ENCODE data around the gene SZT2. TPM values are rescaled to one million over a fixed set of nuclear protein-coding genes. Genes with fewer than 3 reads are reported as not detected.

SZT2 gene
- total and polyA plus RNA-seq, 2 donors, result 8.8 to 19.9 TPM

DNA sequence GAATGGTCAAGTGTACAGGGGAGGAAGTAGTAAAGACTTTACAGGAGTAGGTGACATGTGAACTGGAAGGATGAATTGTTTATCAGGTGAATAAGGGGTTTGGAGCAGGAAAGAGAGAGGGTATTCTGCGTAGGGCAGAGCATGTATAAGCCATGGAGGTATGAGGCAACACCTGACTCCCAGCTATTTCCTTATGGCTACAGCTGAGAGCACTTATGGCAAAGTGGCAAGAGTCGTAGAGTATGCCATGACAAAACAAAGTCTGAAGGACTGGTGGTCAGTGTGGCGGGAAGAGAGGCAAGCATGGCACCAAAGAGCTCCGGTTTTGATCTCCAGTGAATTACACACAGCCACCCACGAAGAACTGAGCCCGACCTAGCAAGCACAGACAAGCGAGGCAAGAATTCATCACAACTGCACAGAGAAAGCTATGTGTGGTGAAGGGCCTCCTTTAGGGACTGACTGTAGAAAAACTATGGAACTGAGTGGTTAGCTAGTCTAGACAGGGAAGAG, 12.9 kb upstream of the SZT2 start:
- Histone ChIP-seq H3K4me1 (ENCODE audit: control insufficient read depth in 2 of 2, insufficient read depth in 2 of 2, low read length in 2 of 2) (peaks cover 0 to 3% of the 10 kb centered on the region in 2 donors), H3K4me3 (ENCODE audit: low read length in 2 of 2) (no peak overlapping the region), H3K9me3 (ENCODE audit: control insufficient read depth in 2 of 2, insufficient read depth in 1 of 2, low read length in 1 of 2) (no peaks in the 10 kb centered on the region), H3K36me3 (ENCODE audit: control insufficient read depth in 2 of 2, insufficient read depth in 2 of 2, low read length in 1 of 2) (peaks cover 3 to 4% of the 10 kb centered on the region in 2 donors), H3K27me3 (ENCODE audit: control insufficient read depth in 2 of 2, insufficient read depth in 1 of 2, low read length in 1 of 2) (no peaks in the 10 kb centered on the region), H3K27ac (ENCODE audit: low read depth in 1 of 2, low read length in 1 of 2) (no peak overlapping the region)
- DNase-seq (ENCODE audit: low read depth in 6 of 9, low spot score in 9 of 9), result no peak
- 91% methylated on average over 7 of the region's 7 CpGs for WGBS

DNA sequence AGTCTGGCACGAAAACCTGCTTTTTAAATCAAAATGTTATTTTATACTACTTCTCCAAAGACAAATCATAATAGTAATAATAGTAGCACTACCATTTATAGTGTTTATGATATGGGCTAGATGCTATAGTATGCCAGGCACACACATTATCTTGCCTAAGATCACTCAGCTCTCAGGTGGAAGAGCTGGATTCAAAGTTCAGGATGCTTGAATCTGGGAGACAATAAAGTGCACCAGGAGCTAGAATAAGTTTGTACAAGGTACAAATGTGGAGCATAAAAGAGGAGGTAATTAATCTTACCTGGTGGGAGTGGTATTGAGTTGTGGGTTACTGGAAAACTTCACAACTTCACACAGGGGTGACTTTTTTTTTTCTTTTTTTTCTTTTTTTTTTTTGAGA, 11.9 kb upstream of the SZT2 start:
- H3K27me3 ChIP-seq (ENCODE audit: control insufficient read depth in 2 of 2, insufficient read depth in 1 of 2, low read length in 1 of 2), result no peaks in the 10 kb centered on the region
- H3K9me3 ChIP-seq (ENCODE audit: control insufficient read depth in 2 of 2, insufficient read depth in 1 of 2, low read length in 1 of 2), result no peaks in the 10 kb centered on the region
- 98% methylated on average over 1 of the region's 1 CpG for WGBS
- H3K36me3 ChIP-seq (ENCODE audit: control insufficient read depth in 2 of 2, insufficient read depth in 2 of 2, low read length in 1 of 2), result peaks cover 13% of the 10 kb centered on the region in 2 donors
- H3K27ac ChIP-seq (ENCODE audit: low read depth in 1 of 2, low read length in 1 of 2), result no peak overlapping the region
- no peak overlapping the region for H3K4me3 ChIP-seq (ENCODE audit: low read length in 2 of 2)
- no peak for DNase-seq (ENCODE audit: low read depth in 6 of 9, low spot score in 9 of 9)
- H3K4me1 ChIP-seq (ENCODE audit: control insufficient read depth in 2 of 2, insufficient read depth in 2 of 2, low read length in 2 of 2), result peaks cover 0 to 3% of the 10 kb centered on the region in 2 donors

DNA sequence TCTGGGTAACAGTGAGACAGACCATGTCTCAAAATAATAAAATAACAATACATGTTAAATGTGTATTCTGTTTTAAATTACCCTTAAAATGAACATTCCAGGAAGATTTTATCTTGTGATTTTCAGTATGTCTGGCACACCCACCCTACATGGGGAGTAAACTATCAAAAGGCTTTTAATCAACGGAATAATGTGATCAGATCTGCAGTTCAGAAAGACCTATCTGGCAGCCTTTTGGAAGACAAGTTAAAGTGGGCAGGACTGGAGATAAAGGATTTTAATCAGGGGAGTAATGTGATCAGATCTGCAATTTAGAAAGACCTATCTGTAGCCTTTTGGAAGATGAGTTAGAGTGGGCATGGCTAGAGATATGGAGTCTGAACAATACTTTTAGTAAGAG, 10.2 kb upstream of the SZT2 start:
- H3K27ac ChIP-seq (ENCODE audit: low read depth in 1 of 2, low read length in 1 of 2), result no peak overlapping the region
- DNase-seq (ENCODE audit: low read depth in 6 of 9, low spot score in 9 of 9), result no peak
- H3K27me3 ChIP-seq (ENCODE audit: control insufficient read depth in 2 of 2, insufficient read depth in 1 of 2, low read length in 1 of 2), result no peaks in the 10 kb centered on the region
- peaks cover 0 to 3% of the 10 kb centered on the region in 2 donors for H3K4me1 ChIP-seq (ENCODE audit: control insufficient read depth in 2 of 2, insufficient read depth in 2 of 2, low read length in 2 of 2)
- 99% methylated on average over 1 of the region's 1 CpG for WGBS
- peaks cover 26 to 30% of the 10 kb centered on the region in 2 donors for H3K36me3 ChIP-seq (ENCODE audit: control insufficient read depth in 2 of 2, insufficient read depth in 2 of 2, low read length in 1 of 2)
- no peak overlapping the region for H3K4me3 ChIP-seq (ENCODE audit: low read length in 2 of 2)
- no peaks in the 10 kb centered on the region for H3K9me3 ChIP-seq (ENCODE audit: control insufficient read depth in 2 of 2, insufficient read depth in 1 of 2, low read length in 1 of 2)

DNA sequence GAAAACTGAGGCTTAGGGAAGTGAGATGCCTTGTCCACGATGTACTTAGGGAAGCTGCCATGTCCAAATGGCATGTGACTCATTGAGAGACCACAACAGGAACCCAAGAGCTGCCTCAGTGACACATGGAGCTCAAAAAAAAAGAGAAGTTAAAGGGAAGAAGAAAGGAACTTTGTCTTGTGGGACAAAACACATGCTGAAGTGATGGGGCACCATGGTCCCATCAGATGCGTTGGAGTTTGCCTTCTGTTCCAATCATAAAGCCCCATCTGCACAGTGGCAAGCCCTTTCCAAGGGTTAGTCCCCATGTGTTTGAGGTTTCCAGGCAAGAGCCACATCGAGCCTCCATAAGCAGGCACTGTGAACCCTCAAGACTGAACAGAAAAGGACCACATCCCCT, 8.1 kb upstream of the SZT2 start:
- Histone ChIP-seq H3K9me3 (ENCODE audit: control insufficient read depth in 2 of 2, insufficient read depth in 1 of 2, low read length in 1 of 2) (no peaks in the 10 kb centered on the region), H3K27me3 (ENCODE audit: control insufficient read depth in 2 of 2, insufficient read depth in 1 of 2, low read length in 1 of 2) (no peaks in the 10 kb centered on the region), H3K27ac (ENCODE audit: low read depth in 1 of 2, low read length in 1 of 2) (no peak overlapping the region), H3K4me3 (ENCODE audit: low read length in 2 of 2) (no peak overlapping the region), H3K36me3 (ENCODE audit: control insufficient read depth in 2 of 2, insufficient read depth in 2 of 2, low read length in 1 of 2) (peaks cover 47 to 51% of the 10 kb centered on the region in 2 donors), H3K4me1 (ENCODE audit: control insufficient read depth in 2 of 2, insufficient read depth in 2 of 2, low read length in 2 of 2) (peaks cover 0 to 3% of the 10 kb centered on the region in 2 donors)
- DNase-seq (ENCODE audit: low read depth in 6 of 9, low spot score in 9 of 9), result peak in 1 of 9 donors; percentile 22
- WGBS, result 67% methylated on average over 3 of the region's 3 CpGs

DNA sequence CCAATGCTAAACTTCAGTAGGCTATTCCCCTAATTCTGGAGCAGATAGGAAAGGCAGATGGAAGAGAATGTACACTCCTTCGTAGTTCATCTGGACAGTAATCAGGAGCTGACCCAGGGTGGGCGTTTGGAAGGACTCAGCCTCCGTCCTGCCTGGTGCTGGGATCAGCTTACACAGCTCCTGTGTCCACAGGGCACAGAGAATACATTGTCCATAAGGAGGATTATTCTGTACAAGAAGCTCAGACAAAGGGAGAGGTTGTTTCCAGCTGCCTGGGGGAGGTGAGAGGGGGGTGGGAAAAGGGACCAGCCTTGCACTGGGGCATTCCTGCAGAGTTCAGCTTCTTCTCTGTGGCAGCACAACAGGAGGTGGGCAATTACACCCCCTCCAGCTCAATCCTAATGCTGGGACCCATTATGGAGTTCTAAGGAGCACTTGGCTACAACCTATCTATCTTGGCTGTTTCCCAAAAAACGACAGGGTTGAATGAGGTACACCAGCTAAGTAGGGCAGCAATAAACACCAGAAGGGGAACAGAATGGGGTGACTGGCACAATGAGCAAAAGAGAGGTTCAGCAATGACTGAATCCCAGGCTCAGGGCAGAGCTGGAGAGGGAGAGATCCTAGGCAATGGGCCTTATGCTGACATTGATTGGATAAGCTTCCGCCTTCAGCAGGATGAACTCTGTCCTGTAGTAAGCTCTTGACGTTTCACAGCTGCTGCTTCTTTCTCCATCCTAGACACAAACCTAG, 7.5 kb upstream of the SZT2 start:
- Histone ChIP-seq H3K4me3 (ENCODE audit: low read length in 2 of 2) (no peak overlapping the region), H3K27me3 (ENCODE audit: control insufficient read depth in 2 of 2, insufficient read depth in 1 of 2, low read length in 1 of 2) (no peaks in the 10 kb centered on the region), H3K27ac (ENCODE audit: low read depth in 1 of 2, low read length in 1 of 2) (no peak overlapping the region), H3K4me1 (ENCODE audit: control insufficient read depth in 2 of 2, insufficient read depth in 2 of 2, low read length in 2 of 2) (peaks cover 0 to 3% of the 10 kb centered on the region in 2 donors), H3K36me3 (ENCODE audit: control insufficient read depth in 2 of 2, insufficient read depth in 2 of 2, low read length in 1 of 2) (peaks cover 50 to 54% of the 10 kb centered on the region in 2 donors), H3K9me3 (ENCODE audit: control insufficient read depth in 2 of 2, insufficient read depth in 1 of 2, low read length in 1 of 2) (no peaks in the 10 kb centered on the region)
- 94% methylated on average over 6 of the region's 6 CpGs for WGBS
- no peak for DNase-seq (ENCODE audit: low read depth in 6 of 9, low spot score in 9 of 9)

DNA sequence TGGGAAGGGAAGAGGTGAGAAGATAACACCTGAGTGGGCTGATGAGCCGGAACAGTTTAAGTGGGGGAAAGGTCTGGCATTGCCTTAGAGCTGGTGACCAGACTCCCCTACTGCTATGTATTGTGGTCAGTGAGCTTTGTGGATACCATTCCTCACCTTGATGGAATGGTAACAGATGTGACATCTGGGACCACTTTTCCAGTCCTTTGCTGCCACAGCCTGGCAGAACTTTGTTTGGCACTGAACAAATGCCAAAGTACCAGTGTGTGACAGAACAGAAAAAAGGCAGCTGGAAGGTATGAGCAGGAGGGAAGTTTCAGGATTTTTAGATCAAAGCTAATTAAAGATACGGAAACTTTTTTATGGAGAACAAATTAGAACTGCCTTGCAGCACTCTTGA, 6.2 kb upstream of the SZT2 start:
- H3K4me1 ChIP-seq (ENCODE audit: control insufficient read depth in 2 of 2, insufficient read depth in 2 of 2, low read length in 2 of 2), result peaks cover under 1 to 7% of the 10 kb centered on the region in 2 donors
- no peaks in the 10 kb centered on the region for H3K9me3 ChIP-seq (ENCODE audit: control insufficient read depth in 2 of 2, insufficient read depth in 1 of 2, low read length in 1 of 2)
- DNase-seq (ENCODE audit: low read depth in 6 of 9, low spot score in 9 of 9), result no peak
- 72% methylated on average over 2 of the region's 2 CpGs for WGBS
- no peak overlapping the region for H3K27ac ChIP-seq (ENCODE audit: low read depth in 1 of 2, low read length in 1 of 2)
- H3K4me3 ChIP-seq (ENCODE audit: low read length in 2 of 2), result no peak overlapping the region
- no peaks in the 10 kb centered on the region for H3K27me3 ChIP-seq (ENCODE audit: control insufficient read depth in 2 of 2, insufficient read depth in 1 of 2, low read length in 1 of 2)
- H3K36me3 ChIP-seq (ENCODE audit: control insufficient read depth in 2 of 2, insufficient read depth in 2 of 2, low read length in 1 of 2), result peaks cover 50 to 54% of the 10 kb centered on the region in 2 donors

DNA sequence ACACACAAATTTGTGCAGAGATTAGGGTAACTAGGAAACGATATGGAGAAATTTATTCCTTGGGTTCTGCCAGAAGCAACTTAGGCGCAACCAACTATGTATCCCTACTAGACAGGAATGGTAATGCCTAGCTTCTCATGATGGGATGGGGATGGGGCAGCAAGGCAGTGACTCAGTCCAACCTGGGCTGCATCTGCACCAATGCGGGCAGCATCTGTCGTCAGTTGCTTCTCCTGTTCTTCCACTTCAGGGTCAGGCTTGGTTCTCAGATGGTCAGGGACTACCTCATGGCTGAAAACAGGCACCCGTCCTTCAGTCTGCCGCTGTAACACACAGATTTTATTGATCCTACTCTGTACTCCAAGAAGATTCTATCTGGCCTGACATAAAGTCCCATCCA, 3.0 kb upstream of the SZT2 start:
- 97% methylated on average over 6 of the region's 6 CpGs for WGBS
- H3K27me3 ChIP-seq (ENCODE audit: control insufficient read depth in 2 of 2, insufficient read depth in 1 of 2, low read length in 1 of 2), result no peaks in the 10 kb centered on the region
- peaks cover 50 to 51% of the 10 kb centered on the region in 2 donors for H3K36me3 ChIP-seq (ENCODE audit: control insufficient read depth in 2 of 2, insufficient read depth in 2 of 2, low read length in 1 of 2)
- no peak for DNase-seq (ENCODE audit: low read depth in 6 of 9, low spot score in 9 of 9)
- H3K4me3 ChIP-seq (ENCODE audit: low read length in 2 of 2), result no peak overlapping the region
- no peak overlapping the region for H3K27ac ChIP-seq (ENCODE audit: low read depth in 1 of 2, low read length in 1 of 2)
- H3K4me1 ChIP-seq (ENCODE audit: control insufficient read depth in 2 of 2, insufficient read depth in 2 of 2, low read length in 2 of 2), result peaks cover 11 to 14% of the 10 kb centered on the region in 2 donors
- H3K9me3 ChIP-seq (ENCODE audit: control insufficient read depth in 2 of 2, insufficient read depth in 1 of 2, low read length in 1 of 2), result no peaks in the 10 kb centered on the region

DNA sequence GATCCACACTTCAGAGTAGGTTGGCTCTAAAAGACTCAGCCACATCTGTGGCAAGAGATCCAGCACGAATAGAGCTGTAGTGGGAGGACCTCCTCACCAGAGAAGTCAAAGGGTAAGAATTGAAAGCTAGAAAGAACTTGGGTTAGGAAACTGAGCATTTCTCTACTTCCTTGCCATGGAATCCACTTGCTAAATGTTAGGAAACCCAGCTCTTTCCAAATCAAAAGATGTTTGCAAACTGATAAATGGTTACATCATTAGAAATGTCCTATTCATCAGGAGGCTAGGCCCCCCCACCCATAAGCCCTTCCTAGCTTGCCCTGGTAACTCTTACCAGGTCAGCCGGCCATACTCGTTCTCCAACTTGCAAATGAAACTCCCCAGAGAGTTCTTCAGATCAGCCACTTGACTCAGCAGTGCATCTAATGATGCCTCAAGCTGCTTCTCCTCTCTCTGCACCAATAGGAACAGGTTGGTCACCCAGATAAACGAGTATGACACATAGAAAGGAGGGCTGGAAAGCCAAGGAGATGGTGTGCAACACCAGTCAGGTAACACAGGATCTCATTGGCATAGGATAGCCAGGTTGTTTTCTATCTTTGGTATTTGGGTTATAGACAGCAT, 1.6 kb upstream of the SZT2 start:
- peaks cover 38% of the 10 kb centered on the region in 2 donors for H3K36me3 ChIP-seq (ENCODE audit: control insufficient read depth in 2 of 2, insufficient read depth in 2 of 2, low read length in 1 of 2)
- no peak overlapping the region for H3K27ac ChIP-seq (ENCODE audit: low read depth in 1 of 2, low read length in 1 of 2)
- H3K27me3 ChIP-seq (ENCODE audit: control insufficient read depth in 2 of 2, insufficient read depth in 1 of 2, low read length in 1 of 2), result no peaks in the 10 kb centered on the region
- no peak overlapping the region for H3K4me3 ChIP-seq (ENCODE audit: low read length in 2 of 2)
- DNase-seq (ENCODE audit: low read depth in 6 of 9, low spot score in 9 of 9), result no peak
- WGBS, result 95% methylated on average over 4 of the region's 4 CpGs
- no peaks in the 10 kb centered on the region for H3K9me3 ChIP-seq (ENCODE audit: control insufficient read depth in 2 of 2, insufficient read depth in 1 of 2, low read length in 1 of 2)
- H3K4me1 ChIP-seq (ENCODE audit: control insufficient read depth in 2 of 2, insufficient read depth in 2 of 2, low read length in 2 of 2), result peaks cover 11 to 14% of the 10 kb centered on the region in 2 donors

DNA sequence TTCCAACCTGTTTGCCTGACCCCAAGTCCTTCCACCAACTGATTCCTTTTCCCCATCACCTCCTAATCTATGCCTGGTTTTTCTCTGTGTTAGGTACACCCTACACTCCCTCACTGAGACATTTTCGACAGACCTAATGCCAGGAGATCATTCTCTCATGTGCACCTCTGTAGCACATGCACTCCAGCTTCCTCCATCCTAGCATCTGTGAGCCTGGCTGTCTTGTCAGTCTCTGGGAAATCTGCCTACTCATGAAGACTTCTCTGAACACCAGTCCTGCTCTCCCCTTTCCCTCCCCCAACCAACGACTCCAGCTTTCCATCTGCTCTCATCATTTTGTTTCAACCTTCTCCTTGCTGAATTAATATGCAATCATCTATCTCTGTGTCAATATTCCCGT, 1.1 kb upstream of the SZT2 start:
- Histone ChIP-seq H3K27ac (ENCODE audit: low read depth in 1 of 2, low read length in 1 of 2) (no peak overlapping the region), H3K4me1 (ENCODE audit: control insufficient read depth in 2 of 2, insufficient read depth in 2 of 2, low read length in 2 of 2) (peaks cover 11 to 14% of the 10 kb centered on the region in 2 donors), H3K36me3 (ENCODE audit: control insufficient read depth in 2 of 2, insufficient read depth in 2 of 2, low read length in 1 of 2) (peaks cover 33% of the 10 kb centered on the region in 2 donors), H3K4me3 (ENCODE audit: low read length in 2 of 2) (peak overlapping the region; percentile 66 to 71), H3K9me3 (ENCODE audit: control insufficient read depth in 2 of 2, insufficient read depth in 1 of 2, low read length in 1 of 2) (no peaks in the 10 kb centered on the region), H3K27me3 (ENCODE audit: control insufficient read depth in 2 of 2, insufficient read depth in 1 of 2, low read length in 1 of 2) (no peaks in the 10 kb centered on the region)
- 75% methylated on average over 3 of the region's 3 CpGs for WGBS
- DNase-seq (ENCODE audit: low read depth in 6 of 9, low spot score in 9 of 9), result no peak
